Endometrial microvascular endothelial cells (primary cell): Measurements from ENCODE around the gene NEO1. TPM values are rescaled to one million over a fixed set of nuclear protein-coding genes. Genes with fewer than 3 reads are reported as not detected.

Experiments used
- in situ Hi-C: cut with HindIII; loops from 2 replicates; pipeline ENCODE4 v1.10.0; 2017; ENCODE audit warnings: low sequenced_read_pairs, low pct_unique_long_range_greater_than_20kb; ENCODE audit errors: inconsistent ontology term
- total RNA-seq: library from RNA; depleted of rRNA; stranded (reverse); fragments of >200 nt; gene quantifications from one replicate; pipeline ENCODE4 v1.2.3, GENCODE V29; 2015; ENCODE audit errors: inconsistent ontology term

The NEO1 gene, protein sequence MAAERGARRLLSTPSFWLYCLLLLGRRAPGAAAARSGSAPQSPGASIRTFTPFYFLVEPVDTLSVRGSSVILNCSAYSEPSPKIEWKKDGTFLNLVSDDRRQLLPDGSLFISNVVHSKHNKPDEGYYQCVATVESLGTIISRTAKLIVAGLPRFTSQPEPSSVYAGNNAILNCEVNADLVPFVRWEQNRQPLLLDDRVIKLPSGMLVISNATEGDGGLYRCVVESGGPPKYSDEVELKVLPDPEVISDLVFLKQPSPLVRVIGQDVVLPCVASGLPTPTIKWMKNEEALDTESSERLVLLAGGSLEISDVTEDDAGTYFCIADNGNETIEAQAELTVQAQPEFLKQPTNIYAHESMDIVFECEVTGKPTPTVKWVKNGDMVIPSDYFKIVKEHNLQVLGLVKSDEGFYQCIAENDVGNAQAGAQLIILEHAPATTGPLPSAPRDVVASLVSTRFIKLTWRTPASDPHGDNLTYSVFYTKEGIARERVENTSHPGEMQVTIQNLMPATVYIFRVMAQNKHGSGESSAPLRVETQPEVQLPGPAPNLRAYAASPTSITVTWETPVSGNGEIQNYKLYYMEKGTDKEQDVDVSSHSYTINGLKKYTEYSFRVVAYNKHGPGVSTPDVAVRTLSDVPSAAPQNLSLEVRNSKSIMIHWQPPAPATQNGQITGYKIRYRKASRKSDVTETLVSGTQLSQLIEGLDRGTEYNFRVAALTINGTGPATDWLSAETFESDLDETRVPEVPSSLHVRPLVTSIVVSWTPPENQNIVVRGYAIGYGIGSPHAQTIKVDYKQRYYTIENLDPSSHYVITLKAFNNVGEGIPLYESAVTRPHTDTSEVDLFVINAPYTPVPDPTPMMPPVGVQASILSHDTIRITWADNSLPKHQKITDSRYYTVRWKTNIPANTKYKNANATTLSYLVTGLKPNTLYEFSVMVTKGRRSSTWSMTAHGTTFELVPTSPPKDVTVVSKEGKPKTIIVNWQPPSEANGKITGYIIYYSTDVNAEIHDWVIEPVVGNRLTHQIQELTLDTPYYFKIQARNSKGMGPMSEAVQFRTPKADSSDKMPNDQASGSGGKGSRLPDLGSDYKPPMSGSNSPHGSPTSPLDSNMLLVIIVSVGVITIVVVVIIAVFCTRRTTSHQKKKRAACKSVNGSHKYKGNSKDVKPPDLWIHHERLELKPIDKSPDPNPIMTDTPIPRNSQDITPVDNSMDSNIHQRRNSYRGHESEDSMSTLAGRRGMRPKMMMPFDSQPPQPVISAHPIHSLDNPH (N-terminal part only)
- total RNA-seq: not detected

- in situ Hi-C loops: no loop called here
Measured at GRCh38 chr15:73051807-73052652, at the start of gene NEO1. Gene NEO1 (plus strand): TSS chr15:73052463. CDS start chr15:73052676, 213 bp downstream.

DNA sequence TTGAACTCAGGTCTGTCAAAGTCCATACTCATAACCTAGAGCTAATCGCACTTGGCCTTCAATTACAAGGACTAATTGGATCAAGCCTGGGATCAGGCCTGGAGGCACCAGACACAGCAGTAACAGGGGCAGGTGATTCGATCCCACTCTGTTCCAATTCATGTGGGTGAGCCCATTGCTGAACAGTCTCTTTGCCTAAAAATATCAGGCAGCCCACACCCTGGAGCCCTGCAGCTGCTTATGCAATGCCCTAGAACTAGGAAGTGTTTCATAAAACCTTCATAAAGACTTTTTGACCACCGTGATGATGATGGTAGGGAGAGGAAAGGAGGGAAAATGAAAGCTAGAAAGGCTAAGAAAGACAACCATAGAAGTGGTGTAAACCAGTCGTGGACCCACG lies 47.8 kb upstream of the NEO1 start:
- in situ Hi-C loops: no loop called here

DNA sequence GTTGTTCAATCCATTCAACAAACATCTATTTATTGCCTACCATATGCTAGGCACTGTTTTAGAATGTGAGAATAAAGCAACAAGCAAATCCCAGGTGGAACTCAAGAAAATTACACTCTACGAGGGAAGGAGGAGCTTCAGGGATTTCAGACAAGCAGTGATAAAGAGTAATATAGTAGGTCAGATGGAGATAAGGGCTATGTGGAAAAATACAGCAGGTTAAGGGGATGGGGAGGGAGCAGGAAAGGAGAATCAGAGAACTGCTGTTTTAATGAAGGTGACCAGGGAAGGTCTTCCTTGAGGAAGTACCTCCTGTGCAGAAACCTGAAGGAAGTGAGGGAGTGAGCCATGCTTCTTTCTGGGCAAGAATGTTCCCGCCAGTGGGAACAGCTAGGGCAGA lies 47.2 kb upstream of the NEO1 start:
- in situ Hi-C loops: no loop called here

DNA sequence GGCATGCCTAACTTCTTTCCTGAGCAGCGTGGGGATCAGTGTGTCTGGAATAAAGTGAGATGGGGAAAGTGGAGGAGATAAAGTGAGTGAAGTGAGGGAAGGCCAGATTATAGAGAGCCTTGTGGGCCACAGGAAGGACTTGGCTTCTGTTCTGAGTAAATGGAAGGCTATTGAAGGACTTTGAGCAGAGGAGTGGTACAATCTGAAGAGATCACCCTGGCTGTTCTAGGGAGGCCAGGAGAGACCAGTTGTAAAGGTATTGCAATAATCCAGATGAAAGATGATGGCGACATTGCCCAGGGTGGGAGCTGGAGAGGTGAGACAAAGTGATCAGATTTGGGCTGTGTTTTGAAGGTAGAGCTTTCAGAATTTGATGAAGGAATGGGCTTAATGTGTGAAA lies 46.8 kb upstream of the NEO1 start:
- in situ Hi-C loops: no loop called here

DNA sequence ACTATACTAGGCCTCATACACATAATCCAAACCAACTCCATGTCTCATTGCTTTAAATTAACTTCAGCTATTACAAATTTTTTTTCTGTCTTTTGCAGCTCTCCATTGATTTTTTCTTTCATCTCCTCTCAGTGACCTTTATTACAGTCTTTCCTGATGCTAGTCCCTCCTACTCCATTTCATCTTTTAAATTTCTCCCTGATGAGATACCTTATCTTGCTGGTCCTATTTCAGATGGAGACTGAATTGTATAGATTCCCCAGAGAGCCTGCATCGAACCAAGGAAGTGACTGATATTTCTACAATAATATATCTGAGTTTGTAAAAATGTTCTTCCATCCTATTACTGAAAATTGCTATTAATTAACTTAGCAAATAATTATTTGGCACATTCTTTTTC lies 45.7 kb upstream of the NEO1 start:
- in situ Hi-C loops: no loop called here

- in situ Hi-C loops: no loop called here
Measured at GRCh38 chr15:73009066-73010056, 42.9 kb upstream of the NEO1 start.

DNA sequence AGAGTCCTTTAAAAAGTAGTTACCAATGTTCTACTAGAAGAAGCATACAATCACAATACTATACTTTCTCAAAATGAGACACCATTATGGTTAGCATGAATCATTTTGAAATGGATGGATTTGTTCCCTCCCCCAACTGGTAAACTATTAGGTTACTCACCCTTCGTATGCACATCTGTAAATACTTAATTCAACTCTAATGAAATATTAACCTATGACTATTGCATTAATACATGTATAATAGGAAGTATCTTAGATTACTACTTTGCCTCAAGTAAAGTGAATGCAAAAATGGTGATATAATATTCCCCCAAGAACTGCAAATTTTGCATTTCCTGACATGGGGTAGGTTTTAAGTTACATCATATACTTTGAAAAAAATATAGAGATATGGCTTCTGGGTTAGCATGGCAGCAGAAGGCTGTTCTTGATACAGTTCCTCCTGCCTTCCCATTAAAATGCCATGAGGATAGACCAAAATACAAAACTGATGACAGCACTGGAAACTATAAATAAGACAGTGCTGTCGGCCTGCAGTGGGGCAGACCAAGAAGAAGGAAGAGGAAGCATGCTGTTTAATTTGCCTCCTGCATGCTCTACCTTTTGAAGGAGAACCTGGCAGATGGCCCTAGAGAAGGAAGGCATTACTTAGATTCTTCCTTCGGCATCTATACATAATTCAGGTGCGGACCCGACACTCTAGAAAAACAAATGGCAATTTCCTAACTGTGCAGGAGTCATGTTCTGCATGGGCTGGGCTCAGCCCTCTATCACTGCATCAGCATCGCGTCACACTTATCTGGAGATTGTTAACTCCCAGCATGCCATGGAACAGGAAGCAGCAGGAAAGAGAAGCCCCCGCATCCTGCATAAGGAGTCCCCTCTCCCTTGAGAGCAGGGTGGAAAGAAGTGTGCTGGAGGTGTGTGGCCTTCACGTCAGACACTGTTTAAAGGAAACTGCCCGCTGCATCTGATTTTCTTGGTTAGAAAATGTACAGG lies 41.8 kb upstream of the NEO1 start:
- in situ Hi-C loops: no loop called here

DNA sequence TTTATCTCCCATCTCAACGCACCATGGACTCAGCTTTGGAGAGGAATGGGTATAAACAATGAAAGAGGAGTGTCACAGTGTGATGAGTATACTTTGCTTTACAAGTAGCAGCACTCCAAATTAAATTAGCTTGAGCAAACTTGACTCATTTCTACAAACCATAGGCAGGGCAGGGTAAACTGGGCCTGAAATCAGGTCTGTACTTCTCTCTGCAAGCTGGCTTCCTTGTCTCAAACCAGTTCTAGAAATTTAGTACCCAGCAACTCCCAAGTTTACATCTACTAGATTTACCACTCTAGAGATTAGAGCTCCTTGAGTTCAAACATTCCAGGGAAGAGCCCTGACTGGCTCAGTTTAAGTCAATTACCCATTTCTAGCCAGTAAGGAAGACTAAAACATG lies 37.4 kb upstream of the NEO1 start:
- in situ Hi-C loops: no loop called here

DNA sequence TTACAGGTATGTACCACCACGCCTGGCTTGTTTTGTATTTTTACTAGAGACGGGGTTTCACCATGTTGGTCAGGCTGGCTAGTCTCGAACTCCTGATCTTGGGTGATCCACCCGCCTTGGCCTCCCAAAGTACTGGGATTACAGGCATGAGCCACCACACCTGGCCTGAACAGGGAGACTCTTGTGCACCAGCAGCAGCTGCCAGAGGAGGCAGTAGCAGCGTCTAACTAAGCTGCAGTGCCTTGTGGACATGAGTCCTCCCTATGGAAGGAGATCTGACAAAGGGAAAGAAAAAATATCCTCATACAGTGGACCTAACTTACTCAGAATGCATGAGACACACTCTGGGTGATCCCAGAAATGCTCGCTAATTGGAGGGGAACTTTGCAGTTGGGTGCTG lies 36.8 kb upstream of the NEO1 start:
- in situ Hi-C loops: no loop called here

GRCh38 chr15:73017987-73018386 lies 34.3 kb upstream of the NEO1 start:
- in situ Hi-C loops: no loop called here

GRCh38 chr15:73019154-73019553 lies 33.1 kb upstream of the NEO1 start:
- in situ Hi-C loops: no loop called here

GRCh38 chr15:73019601-73020146 lies 32.6 kb upstream of the NEO1 start:
- in situ Hi-C loops: no loop called here

DNA sequence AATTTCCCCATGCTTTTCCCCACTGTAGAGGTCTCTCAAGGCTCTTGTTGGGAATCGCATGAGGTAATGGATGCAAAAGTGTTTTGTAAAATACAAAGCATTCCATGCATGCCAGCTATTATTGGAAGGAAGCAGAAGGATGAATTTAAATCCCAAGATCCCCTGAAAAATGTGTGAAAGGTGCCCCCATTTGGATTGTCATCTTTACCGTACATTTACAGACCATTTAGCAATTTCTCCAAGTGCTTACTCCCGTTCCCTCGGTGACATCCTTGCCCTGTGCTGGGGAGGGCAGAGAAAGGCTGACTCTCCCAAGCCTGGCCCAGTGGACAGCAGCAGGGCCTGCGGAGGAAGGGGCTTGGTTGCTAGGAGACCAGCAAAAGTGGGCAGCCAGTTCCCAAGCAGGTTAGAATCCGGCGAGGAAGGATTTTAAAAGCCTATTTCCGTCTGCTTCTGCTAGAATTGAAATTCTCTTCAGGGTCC lies 31.1 kb upstream of the NEO1 start:
- in situ Hi-C loops: no loop called here

GRCh38 chr15:73022161-73022560 lies 30.1 kb upstream of the NEO1 start:
- in situ Hi-C loops: no loop called here

GRCh38 chr15:73023071-73023470 lies 29.2 kb upstream of the NEO1 start:
- in situ Hi-C loops: no loop called here

DNA sequence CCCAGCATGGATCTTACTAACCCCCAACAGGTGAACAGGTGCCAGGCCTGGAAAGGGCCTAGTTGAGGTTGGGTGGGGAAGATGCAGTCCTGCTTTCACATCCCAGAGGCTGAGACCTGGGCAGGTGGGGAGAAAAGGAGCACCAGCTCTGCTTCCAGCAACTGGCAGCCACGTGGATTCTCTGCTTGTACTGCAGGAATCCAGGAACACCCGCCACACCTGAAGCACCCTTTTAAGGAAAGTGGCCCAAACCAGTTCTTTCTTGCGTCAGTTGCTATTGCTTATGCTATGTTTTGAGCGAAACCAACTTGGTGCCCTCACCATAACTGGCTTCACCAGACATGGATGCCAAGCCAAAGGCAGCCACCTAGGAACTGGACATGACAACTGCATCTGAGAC lies 28.1 kb upstream of the NEO1 start:
- in situ Hi-C loops: no loop called here
